Mammary epithelial cell (primary cell): ENCODE measurements around the gene PPP1CC.

Experiments
- CTCF ChIP-seq, 2 donors: IDR thresholded peaks in 1 of 2; conservative IDR thresholded peaks in 1 of 2; 2 replicates each; pipeline ENCODE4 v1.5.1; 2011 to 2012; ENCODE audit warnings: inconsistent platforms in 2 of 2, low read length in 2 of 2, mild to moderate bottlenecking in 2 of 2, control low read depth in 1 of 2, low read depth in 1 of 2; ENCODE audit not compliant: insufficient read depth in 1 of 2; ENCODE audit errors: extremely low read depth in 1 of 2
- EZH2 ChIP-seq: IDR thresholded peaks from 2 replicates; pipeline ENCODE4 v1.6.1; 2012; ENCODE audit warnings: low read length, inconsistent platforms, borderline replicate concordance

- no peak for TF ChIP-seq EZH2
- no peak for TF ChIP-seq CTCF (conservative IDR thresholded peaks at IDR 0.05 in 1 of 2, IDR thresholded peaks at IDR 0.05 in 1 of 2; ENCODE audit: extremely low read depth in 1 of 2, insufficient read depth in 1 of 2, low read depth in 1 of 2, low read length in 2 of 2)
Observed at GRCh38 chr12:110677206-110677911, 65.3 kb downstream of the PPP1CC start.
